Mesendoderm (in vitro differentiated cells): ENCODE data around the gene TMEM191B. TPM values are rescaled to one million over a fixed set of nuclear protein-coding genes. Genes with fewer than 3 reads are reported as not detected.
"Not testable (repeated sequence)": the region's sequence is repeated elsewhere in the genome, so short reads cannot be mapped to it uniquely, and the experiment has no call there.

Experiments
- DNase-seq: peaks from one replicate; pipeline ENCODE4 v3.0.0; 2013
- H2AK5ac ChIP-seq: 2 replicates; pipeline ENCODE4 v1.6.1; 2013; ENCODE audit warnings: low read length, inconsistent platforms
- H2BK120ac ChIP-seq: 2 replicates; pipeline ENCODE4 v1.6.1; 2013; ENCODE audit warnings: low read depth, mild to moderate bottlenecking, low read length, moderate library complexity, mixed read lengths
- H2BK15ac ChIP-seq: replicated peaks from 2 replicates; pipeline ENCODE4 v1.6.1; 2013; ENCODE audit warnings: low read depth, mild to moderate bottlenecking, moderate library complexity
- H2BK5ac ChIP-seq: 2 replicates; pipeline ENCODE4 v1.6.1; 2013; ENCODE audit warnings: low read length, inconsistent platforms
- H3K18ac ChIP-seq: 2 replicates; pipeline ENCODE4 v1.6.1; 2013; ENCODE audit warnings: mild to moderate bottlenecking, low read length, mixed read lengths
- H3K23ac ChIP-seq: one replicate; pipeline ENCODE4 v1.6.1; 2013; ENCODE audit warnings: low read length
- H3K27ac ChIP-seq: 2 replicates; pipeline ENCODE4 v1.5.1; 2013; ENCODE audit warnings: low read depth, mild to moderate bottlenecking, inconsistent platforms, low read length, moderate library complexity
- H3K27me3 ChIP-seq: 2 replicates; pipeline ENCODE4 v1.6.1; 2013; ENCODE audit warnings: low read length, control low read depth, mild to moderate bottlenecking, inconsistent platforms; ENCODE audit not compliant: insufficient read depth, poor library complexity
- H3K36me3 ChIP-seq: 2 replicates; pipeline ENCODE4 v1.6.1; 2013; ENCODE audit warnings: low read length, inconsistent platforms; ENCODE audit not compliant: control insufficient read depth, insufficient read depth
- H3K4ac ChIP-seq: one replicate; pipeline ENCODE4 v1.6.1; 2013; ENCODE audit warnings: low read depth, mild to moderate bottlenecking, low read length, moderate library complexity
- H3K4me1 ChIP-seq: 2 replicates; pipeline ENCODE4 v1.6.1; 2013; ENCODE audit warnings: low read depth, low read length, inconsistent platforms; ENCODE audit not compliant: control insufficient read depth
- H3K4me2 ChIP-seq: 2 replicates; pipeline ENCODE4 v1.6.1; 2013; ENCODE audit warnings: low read length
- H3K4me3 ChIP-seq: 2 replicates; pipeline ENCODE4 v1.5.1; 2013; ENCODE audit warnings: mild to moderate bottlenecking, low read length
- H3K56ac ChIP-seq: one replicate; pipeline ENCODE4 v1.6.1; 2013; ENCODE audit warnings: low read length
- H3K79me1 ChIP-seq: 2 replicates; pipeline ENCODE4 v1.6.1; 2013; ENCODE audit warnings: low read length, inconsistent platforms
- H3K79me2 ChIP-seq: 2 replicates; pipeline ENCODE4 v1.6.1; 2013; ENCODE audit warnings: mild to moderate bottlenecking, low read length; ENCODE audit not compliant: control insufficient read depth, insufficient read depth
- H3K9ac ChIP-seq: 2 replicates; pipeline ENCODE4 v1.6.1; 2013; ENCODE audit warnings: low read length, inconsistent platforms
- H4K5ac ChIP-seq: one replicate; pipeline ENCODE4 v1.6.1; 2013; ENCODE audit warnings: low read length
- H4K8ac ChIP-seq: one replicate; pipeline ENCODE4 v1.6.1; 2013; ENCODE audit warnings: low read depth, mild to moderate bottlenecking, control low read depth, low read length, moderate library complexity
- WGBS: extraction: QIAGEN DNeasy Blood & Tissue Kit; methylation state at CpG from one replicate; pipeline ENCODE4 v1.1.7; 2013; ENCODE audit warnings: low lambda C conversion rate, missing lambda C conversion rate; ENCODE audit not compliant: insufficient coverage; ENCODE audit errors: extremely low coverage; 5-methylcytosine and 5-hydroxymethylcytosine counted together
- polyA plus RNA-seq, 2 experiments: library from polyadenylated mRNA; stranded (reverse); fragments of 200-250 nt; gene quantifications; one replicate each; pipeline ENCODE4 v1.2.3, GENCODE V29; 2013

Gene TMEM191B
- 0.20 TPM for polyA plus RNA-seq (2013, experiment 1 of 2)
- polyA plus RNA-seq (2013, experiment 2 of 2) = 0.18 TPM

DNA sequence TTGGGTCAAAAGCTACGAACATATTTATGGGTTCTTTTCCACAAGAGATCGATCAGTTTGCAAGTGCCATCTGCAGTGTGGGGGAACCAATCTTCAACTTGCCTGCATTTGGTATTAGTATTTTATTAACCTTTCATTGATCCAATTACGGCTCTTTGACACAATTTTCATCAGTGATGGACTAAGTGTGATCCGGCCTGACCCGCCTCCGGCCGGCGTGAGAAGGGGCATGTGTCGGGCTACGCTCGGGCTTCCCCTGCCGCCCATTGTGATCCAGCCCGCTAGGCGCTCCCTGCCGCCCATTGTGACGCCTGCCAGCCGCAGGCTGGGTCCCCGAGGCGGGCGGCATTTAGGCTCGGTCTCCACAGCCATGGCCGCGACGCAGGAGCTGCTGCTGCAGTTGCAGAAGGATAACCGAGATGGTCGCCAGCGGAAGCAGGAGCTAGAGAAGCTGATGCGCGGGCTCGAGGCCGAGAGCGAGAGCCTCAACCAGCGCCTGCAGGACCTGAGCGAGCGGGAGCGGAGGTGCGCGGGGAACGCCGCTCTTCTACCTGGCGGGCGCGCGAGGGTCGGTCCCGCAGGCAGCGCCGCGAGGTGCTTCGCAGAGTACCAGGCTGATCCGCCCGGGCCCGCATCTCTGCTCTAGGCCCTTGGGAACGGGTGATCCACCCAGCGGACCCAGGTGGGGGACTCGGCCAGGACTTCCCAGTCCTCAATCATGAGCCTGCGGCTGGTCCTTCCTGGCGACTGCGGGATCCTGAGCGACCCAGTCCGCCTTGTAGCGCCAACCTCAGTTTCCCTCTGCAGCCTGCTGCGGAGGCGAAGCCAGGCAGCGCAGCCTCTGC lies at the start of gene TMEM191B:
TSS of gene TMEM191B (plus strand) at position 51 of the 845 bp plus-strand sequence. CDS start at position 230, 179 bp downstream.
- H2BK15ac ChIP-seq, H3K4ac ChIP-seq, H4K5ac ChIP-seq, H3K27ac ChIP-seq, H3K27me3 ChIP-seq, H3K79me2 ChIP-seq, H2BK5ac ChIP-seq, H3K9ac ChIP-seq, H3K36me3 ChIP-seq, H3K18ac ChIP-seq, H3K4me1 ChIP-seq, DNase-seq, H2BK120ac ChIP-seq, H4K8ac ChIP-seq, H2AK5ac ChIP-seq, H3K4me2 ChIP-seq, H3K23ac ChIP-seq, H3K56ac ChIP-seq, H3K4me3 ChIP-seq, H3K79me1 ChIP-seq: not testable (repeated sequence)
- WGBS = no CpG with 5 or more reads among the region's 65 CpGs

DNA sequence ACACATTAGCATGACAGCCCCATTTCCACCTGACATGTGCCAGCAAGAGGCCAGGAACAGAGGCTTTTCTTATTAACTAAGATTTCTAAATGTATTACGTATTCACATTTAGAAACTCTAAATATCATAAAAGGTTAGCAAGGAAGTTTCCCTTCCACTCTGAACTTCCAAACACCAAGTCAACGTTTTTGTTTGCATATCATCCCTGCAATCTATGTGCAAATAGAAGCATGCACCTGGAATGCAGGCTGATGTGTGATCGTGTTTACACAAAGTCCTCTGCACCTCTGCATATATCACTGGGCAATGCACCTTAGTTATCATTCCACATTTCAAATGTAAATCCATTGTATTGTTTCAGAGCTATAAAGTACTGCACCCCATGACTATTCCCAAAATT lies 31.4 kb upstream of the TMEM191B start:
- H3K4me3 ChIP-seq, H3K56ac ChIP-seq, H3K27me3 ChIP-seq, H3K79me2 ChIP-seq, H2BK5ac ChIP-seq, H3K4me1 ChIP-seq, H4K5ac ChIP-seq, H3K9ac ChIP-seq, DNase-seq, H2BK120ac ChIP-seq, H4K8ac ChIP-seq, H3K79me1 ChIP-seq, H3K27ac ChIP-seq, H3K4me2 ChIP-seq, H3K18ac ChIP-seq, H2BK15ac ChIP-seq, H3K4ac ChIP-seq, H3K23ac ChIP-seq, H3K36me3 ChIP-seq, H2AK5ac ChIP-seq: not testable (repeated sequence)
- no CpG with 5 or more reads among the region's 3 CpGs for WGBS

DNA sequence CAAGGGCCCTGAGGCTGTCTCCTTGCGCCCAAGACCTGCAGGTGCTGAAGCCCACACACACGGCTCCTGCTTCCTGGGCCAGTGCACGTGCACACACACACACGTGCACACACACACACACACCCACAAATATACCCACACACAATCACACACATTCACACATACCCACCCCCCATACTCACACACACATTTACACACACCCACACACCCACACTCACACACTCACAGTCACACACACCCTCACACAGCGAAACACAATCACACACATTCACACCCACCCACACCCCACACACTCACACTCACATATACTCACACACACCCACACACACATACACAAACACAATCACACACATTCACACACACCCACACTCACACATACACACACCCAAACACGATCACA lies 16.3 kb upstream of the TMEM191B start:
- H2BK120ac ChIP-seq, H3K18ac ChIP-seq, H3K79me2 ChIP-seq, DNase-seq, H3K27me3 ChIP-seq, H2BK15ac ChIP-seq, H4K8ac ChIP-seq, H3K4me2 ChIP-seq, H3K4me3 ChIP-seq, H2AK5ac ChIP-seq, H3K79me1 ChIP-seq, H3K9ac ChIP-seq, H3K4ac ChIP-seq, H3K56ac ChIP-seq, H3K23ac ChIP-seq, H4K5ac ChIP-seq, H3K36me3 ChIP-seq, H3K27ac ChIP-seq, H3K4me1 ChIP-seq, H2BK5ac ChIP-seq: not testable (repeated sequence)
- WGBS = 100% methylated on average over 1 of the region's 6 CpGs

DNA sequence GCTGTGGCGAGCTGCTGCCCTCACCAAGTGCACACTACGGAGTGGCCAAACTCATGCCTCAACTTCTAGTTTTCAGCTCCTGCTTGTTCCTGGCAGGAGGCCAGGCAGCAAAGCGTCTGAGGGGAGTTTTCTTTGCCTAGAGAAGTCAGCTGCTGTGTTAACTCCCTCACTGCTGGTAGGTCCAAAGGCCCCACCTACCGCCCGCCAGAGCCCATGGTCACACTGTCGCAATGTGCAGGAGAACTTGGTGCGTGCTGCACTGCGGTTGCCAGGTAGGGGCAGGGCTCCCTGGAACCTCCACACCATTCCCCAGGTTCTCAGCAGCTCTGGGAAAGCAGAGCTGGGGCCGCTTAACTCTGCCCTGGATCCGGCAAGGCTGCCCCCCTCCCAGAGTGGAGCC lies 15.2 kb upstream of the TMEM191B start:
- H3K27me3 ChIP-seq, H2AK5ac ChIP-seq, H3K23ac ChIP-seq, H3K27ac ChIP-seq, H3K4me2 ChIP-seq, DNase-seq, H4K8ac ChIP-seq, H3K9ac ChIP-seq, H3K79me1 ChIP-seq, H2BK15ac ChIP-seq, H4K5ac ChIP-seq, H3K36me3 ChIP-seq, H3K4ac ChIP-seq, H3K4me3 ChIP-seq, H3K79me2 ChIP-seq, H3K56ac ChIP-seq, H2BK120ac ChIP-seq, H3K18ac ChIP-seq, H2BK5ac ChIP-seq, H3K4me1 ChIP-seq: not testable (repeated sequence)
- WGBS = no CpG with 5 or more reads among the region's 10 CpGs

DNA sequence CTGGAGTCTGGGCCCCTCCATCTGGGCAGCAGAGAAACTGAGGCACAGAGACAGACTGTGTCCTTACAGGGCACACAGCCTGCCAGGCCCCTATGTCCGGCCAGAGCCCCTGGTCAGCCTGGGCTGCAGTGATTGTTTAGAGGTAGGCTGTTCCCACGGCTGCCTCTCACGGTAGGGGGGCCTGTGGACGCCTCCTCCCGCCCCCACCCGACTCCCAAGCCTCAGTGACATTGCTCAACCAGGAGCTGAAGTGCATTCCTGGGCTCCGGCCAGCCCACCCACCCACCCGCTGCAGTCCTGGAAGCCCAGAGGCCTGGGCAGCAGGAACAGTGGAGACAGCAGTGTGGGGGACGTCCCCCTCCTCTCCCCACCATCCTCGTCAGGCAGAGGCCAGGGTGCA lies 14.1 kb upstream of the TMEM191B start:
- no CpG with 5 or more reads among the region's 10 CpGs for WGBS
- peak; percentile 6 for DNase-seq
- not testable (repeated sequence) for H4K8ac ChIP-seq, H3K4me2 ChIP-seq, H3K56ac ChIP-seq, H3K79me1 ChIP-seq, H3K4me3 ChIP-seq, H3K79me2 ChIP-seq, H2AK5ac ChIP-seq, H3K18ac ChIP-seq, H2BK15ac ChIP-seq, H3K27me3 ChIP-seq, H3K27ac ChIP-seq, H3K9ac ChIP-seq, H3K23ac ChIP-seq, H3K4ac ChIP-seq, H2BK120ac ChIP-seq, H3K4me1 ChIP-seq, H4K5ac ChIP-seq, H2BK5ac ChIP-seq, H3K36me3 ChIP-seq

DNA sequence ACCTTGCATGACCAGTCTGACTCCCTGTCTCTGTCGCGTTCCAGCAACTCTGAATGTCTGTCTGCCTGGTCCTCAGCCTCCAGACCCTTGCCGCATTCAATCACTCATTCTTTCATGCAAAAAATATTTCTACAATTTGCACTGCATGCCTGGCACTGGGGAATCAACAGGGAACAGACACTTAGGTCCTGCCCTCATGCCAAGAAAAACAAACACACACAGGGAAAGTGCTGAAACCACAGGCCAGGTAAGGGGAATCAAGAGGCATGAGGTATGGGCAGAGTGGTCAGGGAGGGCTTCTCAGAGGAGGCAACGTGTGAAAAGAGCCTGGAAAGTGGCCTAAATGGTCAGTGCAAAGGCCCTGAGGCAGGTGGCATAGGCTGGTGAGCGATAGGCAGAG lies 9.5 kb upstream of the TMEM191B start, which contains the start of gene GGTLC3:
TSS of gene GGTLC3 (minus strand) at position 101 of the 400 bp plus-strand sequence. CDS start 264 bp downstream, outside the sequence.
- not testable (repeated sequence) for H2AK5ac ChIP-seq, H4K5ac ChIP-seq, H3K36me3 ChIP-seq, H4K8ac ChIP-seq, H2BK120ac ChIP-seq, H3K18ac ChIP-seq, H3K9ac ChIP-seq, H3K27me3 ChIP-seq, H3K4me2 ChIP-seq, DNase-seq, H3K4me3 ChIP-seq, H3K23ac ChIP-seq, H3K4ac ChIP-seq, H3K79me2 ChIP-seq, H2BK5ac ChIP-seq, H3K79me1 ChIP-seq, H3K4me1 ChIP-seq, H3K27ac ChIP-seq, H3K56ac ChIP-seq, H2BK15ac ChIP-seq
- no CpG with 5 or more reads among the region's 5 CpGs for WGBS
